Fibroblast of lung (primary cell): Measurements from ENCODE around the gene SHKBP1. TPM values are rescaled to one million over a fixed set of nuclear protein-coding genes. Genes with fewer than 3 reads are reported as not detected.

ENCODE experiments used
- DNase-seq, 2 donors: peaks; one replicate each; pipeline versions ENCODE4 v3.0.0 to v3.0.0-alpha.2; 2010; ENCODE audit warnings: low read depth in 2 of 2
- H2AFZ ChIP-seq: 2 replicates; pipeline ENCODE4 v1.5.1; 2012; ENCODE audit warnings: low read length, control low read depth, inconsistent platforms
- H3K27ac ChIP-seq: 2 replicates; pipeline ENCODE4 v1.5.1; 2011; ENCODE audit warnings: low read length, control low read depth; ENCODE audit not compliant: insufficient read depth
- H3K27me3 ChIP-seq: 2 replicates; pipeline ENCODE4 v1.5.1; 2011; ENCODE audit warnings: mild to moderate bottlenecking, low read length; ENCODE audit not compliant: control insufficient read depth, insufficient read depth
- H3K36me3 ChIP-seq: 2 replicates; pipeline ENCODE4 v1.5.1; 2011; ENCODE audit warnings: low read length; ENCODE audit not compliant: control insufficient read depth, insufficient read depth
- H3K4me1 ChIP-seq: 2 replicates; pipeline ENCODE4 v1.5.1; 2011; ENCODE audit warnings: low read length; ENCODE audit not compliant: control insufficient read depth, insufficient read depth; ENCODE audit errors: extremely low read depth
- H3K4me2 ChIP-seq: 2 replicates; pipeline ENCODE4 v1.5.1; 2011; ENCODE audit warnings: low read length, control low read depth; ENCODE audit not compliant: insufficient read depth; ENCODE audit errors: extremely low read depth
- H3K4me3 ChIP-seq, 4 experiments: fragments of 200-600 bp in 1 of 4; sonication (generic) in 1 of 4; replicated peaks in 1 of 4; 2 replicates each; pipeline ENCODE4 v1.5.1; 2011 to 2016; ENCODE audit warnings: low read length in 4 of 4, low read depth in 3 of 4, mild to moderate bottlenecking in 3 of 4, control low read depth in 2 of 4, inconsistent platforms in 1 of 4, mixed read lengths in 1 of 4; ENCODE audit not compliant: insufficient read depth in 1 of 4; ENCODE audit errors: control extremely low read depth in 1 of 4
- H3K79me2 ChIP-seq: 2 replicates; pipeline ENCODE4 v1.5.1; 2012; ENCODE audit warnings: mild to moderate bottlenecking, low read length, inconsistent platforms; ENCODE audit not compliant: control insufficient read depth, insufficient read depth
- H3K9ac ChIP-seq: 2 replicates; pipeline ENCODE4 v1.5.1; 2011; ENCODE audit warnings: mild to moderate bottlenecking, low read length, control low read depth; ENCODE audit not compliant: insufficient read depth
- H3K9me3 ChIP-seq: 2 replicates; pipeline ENCODE4 v1.5.1; 2012; ENCODE audit warnings: low read depth, low read length; ENCODE audit not compliant: control insufficient read depth, insufficient read depth
- H4K20me1 ChIP-seq: 2 replicates; pipeline ENCODE4 v1.5.1; 2011; ENCODE audit warnings: low read length; ENCODE audit not compliant: control insufficient read depth, insufficient read depth; ENCODE audit errors: extremely low read depth
- EZH2 ChIP-seq: IDR thresholded peaks from 2 replicates; pipeline ENCODE4 v1.5.1; 2012; ENCODE audit warnings: low read length, control low read depth, mild to moderate bottlenecking; ENCODE audit errors: missing control alignments
- polyA plus RNA-seq, 2 donors: library from polyadenylated mRNA; depleted of rRNA in 1 of 2; stranded (reverse) in 1 of 2; unstranded in 1 of 2; fragments of >200 nt; gene quantifications; 2 replicates each; pipeline ENCODE4 v1.2.1, GENCODE V29; 2011 to 2012; ENCODE audit warnings: missing spikeins in 1 of 2
- total RNA-seq: library from RNA; depleted of rRNA; stranded (reverse); fragments of >200 nt; gene quantifications from 2 replicates; pipeline ENCODE4 v1.2.1, GENCODE V29; 2014
- TF ChIP-seq, protein P1 (sequence below), 2 donors: IDR thresholded peaks in 1 of 2; conservative IDR thresholded peaks in 1 of 2; 1 replicate in 1 of 2; 2 replicates in 1 of 2; pipeline ENCODE4 v1.5.1; 2011 to 2012; ENCODE audit warnings: low read length in 2 of 2, control low read depth in 1 of 2, inconsistent platforms in 1 of 2, low read depth in 1 of 2, mild to moderate bottlenecking in 1 of 2

The SHKBP1 gene
- total and polyA plus RNA-seq, 2 donors (not counting 1 experiment from before 2014, with no cell fraction given) = 35.6 to 43.4 TPM

DNA sequence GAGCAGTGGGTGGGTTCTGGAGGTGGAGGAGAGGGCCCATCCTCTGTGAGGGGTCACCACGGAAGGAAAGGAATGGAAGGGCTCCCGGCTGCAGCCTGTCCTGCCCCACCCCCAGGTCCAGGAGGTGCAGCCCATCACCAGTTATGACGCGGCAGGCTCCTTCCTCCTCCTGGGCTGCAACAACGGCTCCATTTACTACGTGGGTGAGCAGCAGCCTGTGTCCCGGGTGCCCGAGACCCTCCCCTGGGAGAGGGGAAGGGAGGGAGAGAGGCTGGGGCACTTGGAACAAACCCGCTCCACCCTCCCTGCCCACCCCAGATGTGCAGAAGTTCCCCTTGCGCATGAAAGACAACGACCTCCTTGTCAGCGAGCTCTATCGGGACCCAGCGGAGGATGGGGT, 6.6 kb downstream of the SHKBP1 start:
- Histone ChIP-seq H3K9me3 (no peaks in the 10 kb centered on the region), H4K20me1 (no peaks in the 10 kb centered on the region), H3K27me3 (no peaks in the 10 kb centered on the region), H3K4me3 (no peak overlapping the region), H3K36me3 (peaks cover 19% of the 10 kb centered on the region), H3K27ac (no peak overlapping the region), H3K4me2 (no peak overlapping the region), H3K4me1 (no peaks in the 10 kb centered on the region), H3K79me2 (no peaks in the 10 kb centered on the region), H2AFZ (no peak overlapping the region), H3K9ac (no peak overlapping the region)
- TF ChIP-seq, protein P1, sequence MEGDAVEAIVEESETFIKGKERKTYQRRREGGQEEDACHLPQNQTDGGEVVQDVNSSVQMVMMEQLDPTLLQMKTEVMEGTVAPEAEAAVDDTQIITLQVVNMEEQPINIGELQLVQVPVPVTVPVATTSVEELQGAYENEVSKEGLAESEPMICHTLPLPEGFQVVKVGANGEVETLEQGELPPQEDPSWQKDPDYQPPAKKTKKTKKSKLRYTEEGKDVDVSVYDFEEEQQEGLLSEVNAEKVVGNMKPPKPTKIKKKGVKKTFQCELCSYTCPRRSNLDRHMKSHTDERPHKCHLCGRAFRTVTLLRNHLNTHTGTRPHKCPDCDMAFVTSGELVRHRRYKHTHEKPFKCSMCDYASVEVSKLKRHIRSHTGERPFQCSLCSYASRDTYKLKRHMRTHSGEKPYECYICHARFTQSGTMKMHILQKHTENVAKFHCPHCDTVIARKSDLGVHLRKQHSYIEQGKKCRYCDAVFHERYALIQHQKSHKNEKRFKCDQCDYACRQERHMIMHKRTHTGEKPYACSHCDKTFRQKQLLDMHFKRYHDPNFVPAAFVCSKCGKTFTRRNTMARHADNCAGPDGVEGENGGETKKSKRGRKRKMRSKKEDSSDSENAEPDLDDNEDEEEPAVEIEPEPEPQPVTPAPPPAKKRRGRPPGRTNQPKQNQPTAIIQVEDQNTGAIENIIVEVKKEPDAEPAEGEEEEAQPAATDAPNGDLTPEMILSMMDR (conservative IDR thresholded peaks at IDR 0.05 in 1 of 2, IDR thresholded peaks at IDR 0.05 in 1 of 2; ENCODE audit: low read depth in 1 of 2, low read length in 2 of 2) = no peak
- no peak for TF ChIP-seq EZH2
- DNase-seq = no peak

DNA sequence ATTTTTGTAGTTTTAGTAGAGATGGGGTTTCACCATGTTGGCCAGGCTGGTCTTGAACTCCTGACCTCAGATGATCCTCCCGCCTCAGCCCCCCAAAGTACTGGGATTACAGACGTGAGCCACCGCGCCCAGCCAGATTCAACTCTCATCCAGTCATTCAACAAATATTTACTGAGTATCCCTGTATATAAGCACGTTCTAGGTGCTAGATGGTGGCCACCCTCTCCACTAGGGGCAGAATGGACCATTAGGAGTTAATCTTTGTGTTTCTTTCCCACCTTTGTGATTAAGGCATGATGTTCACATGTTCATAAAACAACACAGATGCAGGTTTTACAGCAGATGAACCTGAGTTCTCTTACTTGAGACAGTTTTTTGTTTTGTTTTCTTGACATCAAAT, 7.3 kb downstream of the SHKBP1 start:
- Histone ChIP-seq H4K20me1 (no peaks in the 10 kb centered on the region), H3K79me2 (no peaks in the 10 kb centered on the region), H3K4me1 (no peaks in the 10 kb centered on the region), H3K36me3 (peaks cover 19% of the 10 kb centered on the region), H3K4me3 (no peak overlapping the region), H3K9ac (no peak overlapping the region), H3K4me2 (no peak overlapping the region), H3K27me3 (no peaks in the 10 kb centered on the region), H3K27ac (no peak overlapping the region), H2AFZ (no peak overlapping the region), H3K9me3 (no peaks in the 10 kb centered on the region)
- TF ChIP-seq, protein P1 (conservative IDR thresholded peaks at IDR 0.05 in 1 of 2, IDR thresholded peaks at IDR 0.05 in 1 of 2; ENCODE audit: low read depth in 1 of 2, low read length in 2 of 2) = peak in 1 of 2 donors; percentile 40
- no peak for TF ChIP-seq EZH2
- no peak for DNase-seq

DNA sequence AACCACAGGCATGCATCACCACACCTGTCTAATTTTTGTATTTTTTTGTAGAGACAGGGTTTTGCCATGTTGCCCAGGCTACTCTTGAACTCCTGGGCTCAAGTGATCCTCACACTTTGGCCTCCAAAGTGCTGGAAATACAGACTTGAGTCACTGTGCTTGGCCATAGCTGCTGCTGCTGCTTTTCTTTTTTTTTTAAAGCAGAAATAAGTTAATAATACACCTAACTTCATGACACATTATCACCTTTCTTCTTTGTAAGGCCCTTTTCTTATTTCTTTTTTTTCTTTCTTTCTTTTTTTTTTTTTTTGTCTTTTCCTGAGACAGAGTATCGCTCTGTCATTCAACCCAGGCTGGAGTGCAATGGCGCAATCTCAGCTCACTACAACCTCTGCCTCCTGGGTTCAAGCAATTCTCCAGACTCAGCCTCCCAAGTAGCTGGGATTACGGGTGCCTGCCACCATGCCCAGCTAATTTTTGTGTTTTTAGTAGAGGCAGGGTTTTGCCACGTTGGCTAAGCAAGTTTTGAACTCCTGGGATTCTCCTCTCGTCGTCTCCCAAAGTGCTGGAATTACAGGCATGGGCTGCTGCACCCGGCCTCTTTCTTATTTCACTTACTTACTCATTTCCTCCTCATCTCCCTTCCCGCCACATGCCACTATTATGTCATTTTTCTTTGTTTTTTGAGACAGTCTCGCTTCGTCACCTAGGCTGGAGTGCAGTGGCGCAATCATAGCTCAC, 8.7 kb downstream of the SHKBP1 start:
- DNase-seq = peak in 1 of 2 donors; percentile 70
- Histone ChIP-seq H3K36me3 (peaks cover 15% of the 10 kb centered on the region), H3K27ac (no peak overlapping the region), H3K4me3 (no peak overlapping the region), H3K9ac (no peak overlapping the region), H3K27me3 (no peaks in the 10 kb centered on the region), H2AFZ (no peak overlapping the region), H3K9me3 (no peaks in the 10 kb centered on the region), H3K4me2 (no peak overlapping the region), H3K79me2 (no peaks in the 10 kb centered on the region), H4K20me1 (no peaks in the 10 kb centered on the region), H3K4me1 (no peaks in the 10 kb centered on the region)
- TF ChIP-seq, protein P1 (conservative IDR thresholded peaks at IDR 0.05 in 1 of 2, IDR thresholded peaks at IDR 0.05 in 1 of 2; ENCODE audit: low read depth in 1 of 2, low read length in 2 of 2) = no peak
- TF ChIP-seq EZH2 = no peak
